H1 (cell line): Measurements from ENCODE around the gene CD200.

Source experiments
- CHD2 ChIP-seq: IDR thresholded peaks from 2 replicates; pipeline ENCODE4 v1.6.1; 2012; ENCODE audit warnings: low read length, improper control_type of control experiment
- NRF1 ChIP-seq: IDR thresholded peaks from 2 replicates; pipeline ENCODE4 v1.6.1; 2011; ENCODE audit warnings: mild to moderate bottlenecking, low read depth, low read length, improper control_type of control experiment
- POLR2A ChIP-seq, 2 experiments: IDR thresholded peaks; 1 replicate in 1 of 2; 2 replicates in 1 of 2; pipeline ENCODE4 v1.6.1; 2011; ENCODE audit warnings: low read depth in 2 of 2, low read length in 2 of 2, mild to moderate bottlenecking in 2 of 2; ENCODE audit errors: control extremely low read depth in 1 of 2
- POLR2AphosphoS5 ChIP-seq: IDR thresholded peaks from 2 replicates; pipeline ENCODE4 v1.6.1; 2011; ENCODE audit warnings: low read depth, low read length
- RFX5 ChIP-seq: IDR thresholded peaks from 2 replicates; pipeline ENCODE4 v1.6.1; 2011; ENCODE audit warnings: low read depth, low read length, improper control_type of control experiment, borderline replicate concordance
- TF ChIP-seq, protein P1 (sequence below), 3 experiments: IDR thresholded peaks; 1 replicate in 2 of 3; 2 replicates in 1 of 3; pipeline versions ENCODE4 v1.5.1 to v1.6.1; 2011; ENCODE audit warnings: low read length in 3 of 3, mild to moderate bottlenecking in 3 of 3, inconsistent platforms in 2 of 3, low read depth in 1 of 3, moderate library complexity in 1 of 3; ENCODE audit not compliant: insufficient read depth in 1 of 3; ENCODE audit errors: control extremely low read depth in 1 of 3
- TF ChIP-seq, protein P2 (sequence below): IDR thresholded peaks from 2 replicates; pipeline ENCODE4 v1.6.1; 2012; ENCODE audit warnings: inconsistent platforms

DNA sequence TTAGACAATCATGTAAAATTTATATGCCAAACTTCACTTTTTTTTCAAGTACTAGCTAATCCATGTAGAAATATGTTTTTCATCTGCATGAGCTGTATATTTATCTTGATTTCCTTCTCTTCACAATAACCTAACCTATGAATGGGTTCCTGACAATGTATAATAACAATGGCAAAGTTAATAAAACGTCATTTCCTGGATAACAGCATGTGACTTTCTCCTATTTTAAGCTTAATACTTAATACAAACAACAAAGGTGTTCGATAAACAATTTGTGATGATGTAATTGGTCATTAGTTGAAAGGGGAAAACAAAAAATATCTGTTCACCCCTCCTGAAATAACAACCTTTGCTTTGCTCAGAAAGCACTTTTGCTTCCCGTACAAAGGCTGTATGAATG lies 20.4 kb downstream of the CD200 start:
- TF ChIP-seq NRF1 = no peak
- no peak for TF ChIP-seq POLR2A (IDR thresholded peaks at IDR 0.05; ENCODE audit: control extremely low read depth in 1 of 2, low read depth in 2 of 2, low read length in 2 of 2)
- no peak for TF ChIP-seq POLR2AphosphoS5
- TF ChIP-seq, protein P1, sequence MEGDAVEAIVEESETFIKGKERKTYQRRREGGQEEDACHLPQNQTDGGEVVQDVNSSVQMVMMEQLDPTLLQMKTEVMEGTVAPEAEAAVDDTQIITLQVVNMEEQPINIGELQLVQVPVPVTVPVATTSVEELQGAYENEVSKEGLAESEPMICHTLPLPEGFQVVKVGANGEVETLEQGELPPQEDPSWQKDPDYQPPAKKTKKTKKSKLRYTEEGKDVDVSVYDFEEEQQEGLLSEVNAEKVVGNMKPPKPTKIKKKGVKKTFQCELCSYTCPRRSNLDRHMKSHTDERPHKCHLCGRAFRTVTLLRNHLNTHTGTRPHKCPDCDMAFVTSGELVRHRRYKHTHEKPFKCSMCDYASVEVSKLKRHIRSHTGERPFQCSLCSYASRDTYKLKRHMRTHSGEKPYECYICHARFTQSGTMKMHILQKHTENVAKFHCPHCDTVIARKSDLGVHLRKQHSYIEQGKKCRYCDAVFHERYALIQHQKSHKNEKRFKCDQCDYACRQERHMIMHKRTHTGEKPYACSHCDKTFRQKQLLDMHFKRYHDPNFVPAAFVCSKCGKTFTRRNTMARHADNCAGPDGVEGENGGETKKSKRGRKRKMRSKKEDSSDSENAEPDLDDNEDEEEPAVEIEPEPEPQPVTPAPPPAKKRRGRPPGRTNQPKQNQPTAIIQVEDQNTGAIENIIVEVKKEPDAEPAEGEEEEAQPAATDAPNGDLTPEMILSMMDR (IDR thresholded peaks at IDR 0.05; ENCODE audit: control extremely low read depth in 1 of 3, insufficient read depth in 1 of 3, low read depth in 1 of 3, low read length in 3 of 3) = no peak
- no peak for TF ChIP-seq RFX5
- TF ChIP-seq CHD2 = no peak
- TF ChIP-seq, protein P2, sequence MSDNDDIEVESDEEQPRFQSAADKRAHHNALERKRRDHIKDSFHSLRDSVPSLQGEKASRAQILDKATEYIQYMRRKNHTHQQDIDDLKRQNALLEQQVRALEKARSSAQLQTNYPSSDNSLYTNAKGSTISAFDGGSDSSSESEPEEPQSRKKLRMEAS = no peak
